ENCODE data around the gene MARCHF9. TPM values are rescaled to one million over a fixed set of nuclear protein-coding genes. Genes with fewer than 3 reads are reported as not detected.
A peak's percentile ranks its signal among the peaks of the same experiment; 100 is the strongest.

The MARCHF9 gene
- total RNA-seq, 2 experiments from 2014 or later = 20.9 to 22.5 TPM

- H3K4me1 Mint-ChIP-seq = peaks cover 11% of the 10 kb centered on the region
- H3K9me3 Mint-ChIP-seq (ENCODE audit: low read depth) = no peaks in the 10 kb centered on the region
- no peak overlapping the region for H3K27ac Mint-ChIP-seq
- H3K27me3 Mint-ChIP-seq = no peaks in the 10 kb centered on the region
- H3K36me3 Mint-ChIP-seq (ENCODE audit: low read depth) = peaks cover 51% of the 10 kb centered on the region
- ATAC-seq = no peak
- no peak for DNase-seq
- H3K4me3 Mint-ChIP-seq = no peak overlapping the region
- intact Hi-C loops (cut with DNase I, micrococcal nuclease) = no loop called here
- CTCF ChIA-PET = interaction anchor here (1.0 to 1.2 kb wide), 3 partner anchors 8 to 114 kb away, joined by 3 read pairs; no protein-coding TSS in a partner anchor
- POLR2A ChIA-PET = no interaction called here
Observed at GRCh38 chr12:57734591-57734990, 20.3 kb upstream of the MARCHF9 start.

GRCh38 chr12:57735198-57735855, 19.6 kb upstream of the MARCHF9 start:
- no peak overlapping the region for H3K4me3 Mint-ChIP-seq
- intact Hi-C loops (cut with DNase I, micrococcal nuclease) = no loop called here
- ATAC-seq = no peak
- CTCF ChIA-PET = interaction anchor here (1.0 to 1.2 kb wide), 3 partner anchors 9 to 114 kb away, joined by 3 read pairs; no protein-coding TSS in a partner anchor
- H3K27me3 Mint-ChIP-seq = no peaks in the 10 kb centered on the region
- no peak for DNase-seq
- H3K27ac Mint-ChIP-seq = no peak overlapping the region
- H3K36me3 Mint-ChIP-seq (ENCODE audit: low read depth) = peaks cover 48% of the 10 kb centered on the region
- H3K4me1 Mint-ChIP-seq = peaks cover 17% of the 10 kb centered on the region
- POLR2A ChIA-PET = no interaction called here
- H3K9me3 Mint-ChIP-seq (ENCODE audit: low read depth) = no peaks in the 10 kb centered on the region

- DNase-seq = no peak
- H3K36me3 Mint-ChIP-seq (ENCODE audit: low read depth) = peaks cover 39% of the 10 kb centered on the region
- no peaks in the 10 kb centered on the region for H3K27me3 Mint-ChIP-seq
- ChIA-PET CTCF (interaction anchor here (0.9 to 1.2 kb wide), 2 partner anchors 21 to 35 kb away, joined by 3 read pairs; no protein-coding TSS in a partner anchor), POLR2A (no interaction called here)
- H3K4me1 Mint-ChIP-seq = peaks cover 24% of the 10 kb centered on the region
- no peak overlapping the region for H3K27ac Mint-ChIP-seq
- intact Hi-C loops (cut with DNase I, micrococcal nuclease) = no loop called here
- no peak for ATAC-seq
- no peaks in the 10 kb centered on the region for H3K9me3 Mint-ChIP-seq (ENCODE audit: low read depth)
- no peak overlapping the region for H3K4me3 Mint-ChIP-seq
Observed at GRCh38 chr12:57735952-57736740, 18.8 kb upstream of the MARCHF9 start.

- POLR2A ChIA-PET = no interaction called here
- peaks cover 32% of the 10 kb centered on the region for H3K36me3 Mint-ChIP-seq (ENCODE audit: low read depth)
- H3K27ac Mint-ChIP-seq = no peak overlapping the region
- H3K4me3 Mint-ChIP-seq = no peak overlapping the region
- H3K9me3 Mint-ChIP-seq (ENCODE audit: low read depth) = no peaks in the 10 kb centered on the region
- H3K27me3 Mint-ChIP-seq = no peaks in the 10 kb centered on the region
- peaks cover 25% of the 10 kb centered on the region for H3K4me1 Mint-ChIP-seq
- ATAC-seq (no peak), DNase-seq (no peak)
- CTCF ChIA-PET = interaction anchor here (0.9 kb wide), 1 partner anchor 20 kb away, joined by 3 read pairs; no protein-coding TSS in a partner anchor
- intact Hi-C loops (cut with DNase I, micrococcal nuclease) = no loop called here
Observed at GRCh38 chr12:57736741-57737466, 18.0 kb upstream of the MARCHF9 start.

GRCh38 chr12:57737467-57738460, 17.1 kb upstream of the MARCHF9 start:
- H3K36me3 Mint-ChIP-seq (ENCODE audit: low read depth) = peaks cover 23% of the 10 kb centered on the region
- CTCF ChIA-PET = no interaction called here
- POLR2A ChIA-PET = no interaction called here
- H3K9me3 Mint-ChIP-seq (ENCODE audit: low read depth) = no peaks in the 10 kb centered on the region
- peaks cover 30% of the 10 kb centered on the region for H3K4me1 Mint-ChIP-seq
- intact Hi-C loops (cut with DNase I, micrococcal nuclease) = no loop called here
- no peak overlapping the region for H3K27ac Mint-ChIP-seq
- no peaks in the 10 kb centered on the region for H3K27me3 Mint-ChIP-seq
- no peak overlapping the region for H3K4me3 Mint-ChIP-seq
- ATAC-seq (no peak), DNase-seq (no peak)

GRCh38 chr12:57738661-57739237, 16.2 kb upstream of the MARCHF9 start, which contains the start of gene AGAP2:
Gene AGAP2 (minus strand): TSS chr12:57738742. CDS start chr12:57738246, 496 bp downstream.
- DNase-seq = no peak
- peaks cover 16% of the 10 kb centered on the region for H3K36me3 Mint-ChIP-seq (ENCODE audit: low read depth)
- H3K9me3 Mint-ChIP-seq (ENCODE audit: low read depth) = no peaks in the 10 kb centered on the region
- H3K4me1 Mint-ChIP-seq = peaks cover 33% of the 10 kb centered on the region
- ChIA-PET CTCF (interaction anchor here (0.7 to 1.0 kb wide), 3 partner anchors 18 to 157 kb away, joined by 3 to 4 read pairs (median 4); no protein-coding TSS in a partner anchor), POLR2A (no interaction called here)
- peak within 1 kb of the TSS; percentile 29 for H3K27ac Mint-ChIP-seq
- ATAC-seq = no peak
- no peaks in the 10 kb centered on the region for H3K27me3 Mint-ChIP-seq
- intact Hi-C loops (cut with DNase I, micrococcal nuclease) = no loop called here
- no peak within 1 kb of the TSS for H3K4me3 Mint-ChIP-seq

GRCh38 chr12:57739387-57739786, 15.5 kb upstream of the MARCHF9 start:
- intact Hi-C loops (cut with DNase I, micrococcal nuclease) = no loop called here
- H3K27ac Mint-ChIP-seq = peak overlapping the region; percentile 29
- POLR2A ChIA-PET = no interaction called here
- H3K36me3 Mint-ChIP-seq (ENCODE audit: low read depth) = peaks cover 12% of the 10 kb centered on the region
- no peaks in the 10 kb centered on the region for H3K27me3 Mint-ChIP-seq
- CTCF ChIA-PET = interaction anchor here (0.7 to 1.0 kb wide), 3 partner anchors 17 to 158 kb away, joined by 3 to 4 read pairs (median 4); no protein-coding TSS in a partner anchor
- DNase-seq (no peak), ATAC-seq (no peak)
- no peaks in the 10 kb centered on the region for H3K9me3 Mint-ChIP-seq (ENCODE audit: low read depth)
- H3K4me3 Mint-ChIP-seq = no peak overlapping the region
- peaks cover 40% of the 10 kb centered on the region for H3K4me1 Mint-ChIP-seq

GRCh38 chr12:57739914-57740538, 14.9 kb upstream of the MARCHF9 start:
- Mint-ChIP-seq H3K27ac (no peak overlapping the region), H3K36me3 (ENCODE audit: low read depth) (peaks cover 9% of the 10 kb centered on the region), H3K4me1 (peaks cover 45% of the 10 kb centered on the region), H3K4me3 (no peak overlapping the region), H3K9me3 (ENCODE audit: low read depth) (no peaks in the 10 kb centered on the region), H3K27me3 (no peaks in the 10 kb centered on the region)
- ChIA-PET CTCF (interaction anchor here (0.6 to 2.1 kb wide), 7 partner anchors 14 to 288 kb away, joined by 3 to 5 read pairs (median 4); no protein-coding TSS in a partner anchor), POLR2A (no interaction called here)
- intact Hi-C loops (cut with DNase I, micrococcal nuclease) = loop anchor here (5.0 kb wide), 3 partner anchors 108 to 653 kb away; partner anchors contain the start of genes ARHGAP9 (in 2 of the 2), B4GALNT1 (in 1 of the 2) and NAB2 (in 1 of the 2)
- no peak for ATAC-seq
- no peak for DNase-seq

GRCh38 chr12:57740656-57741412, 14.1 kb upstream of the MARCHF9 start:
- H3K9me3 Mint-ChIP-seq (ENCODE audit: low read depth) = no peaks in the 10 kb centered on the region

More at GRCh38 chr12:57740656-57741412, 14.1 kb upstream of the MARCHF9 start:
- ChIA-PET POLR2A (interaction anchor here (0.7 kb wide), 1 partner anchor 10 kb away, joined by 3 read pairs; no protein-coding TSS in a partner anchor), CTCF (interaction anchor here (0.6 to 2.1 kb wide), 14 partner anchors 7 to 289 kb away, joined by 3 to 10 read pairs (median 3); partner anchors contain the start of genes CYP27B1 and GLI1)
- H3K4me3 Mint-ChIP-seq = peak overlapping the region; percentile 89
- peak overlapping the region; percentile 93 for H3K27ac Mint-ChIP-seq
- no peaks in the 10 kb centered on the region for H3K27me3 Mint-ChIP-seq
- DNase-seq (peak; percentile 86), ATAC-seq (peak; percentile 53)
- H3K36me3 Mint-ChIP-seq (ENCODE audit: low read depth) = peaks cover 15% of the 10 kb centered on the region
- H3K4me1 Mint-ChIP-seq = peaks cover 51% of the 10 kb centered on the region
- intact Hi-C loops (cut with DNase I, micrococcal nuclease) = loop anchor here (1.0 to 5.0 kb wide), 4 partner anchors 47 to 654 kb away; partner anchors contain the start of genes ARHGAP9 (in 2 of the 2), B4GALNT1 (in 1 of the 2), NAB2 (in 1 of the 2) and OS9 (in 1 of the 2)

Measured in activated CD4-positive, alpha-beta T cell treated with anti-CD3 and anti-CD28 coated beads for 36 hours (primary cell).